HepG2 (cell line): ENCODE results near the gene LRRC51. TPM values are rescaled to one million over a fixed set of nuclear protein-coding genes. Genes with fewer than 3 reads are reported as not detected.
A peak's percentile ranks its signal among the peaks of the same experiment; 100 is the strongest.

Experiments
- BHLHE40 ChIP-seq: IDR thresholded peaks from 2 replicates; pipeline ENCODE4 v1.6.1; 2011; ENCODE audit warnings: low read length, improper control_type of control experiment
- EEA1 ChIP-seq: sonication (generic); formaldehyde crosslinking; IDR thresholded peaks from 2 replicates; pipeline ENCODE4 v1.5.1; 2020; ENCODE audit warnings: mild to moderate bottlenecking, missing genetic modification reagents, borderline replicate concordance
- EHMT2 ChIP-seq: fragments of 200-600 bp; sonication (generic); IDR thresholded peaks from 2 replicates; pipeline ENCODE4 v1.7.0; 2017; ENCODE audit warnings: antibody characterized with exemption, low read depth, low read length, borderline replicate concordance
- HDAC2 ChIP-seq: sonication (generic); formaldehyde crosslinking; IDR thresholded peaks from 2 replicates; pipeline ENCODE4 v1.4.0; 2020; ENCODE audit warnings: missing genetic modification reagents
- HNRNPUL1 ChIP-seq: fragments of 200-400 bp; formaldehyde crosslinking; IDR thresholded peaks from 2 replicates; pipeline ENCODE4 v1.6.1; 2017; ENCODE audit warnings: low read depth, mild to moderate bottlenecking, low read length, moderate library complexity
- IRX3 ChIP-seq: sonication (generic); formaldehyde crosslinking; IDR thresholded peaks from 2 replicates; pipeline ENCODE4 v1.8.1; 2023; ENCODE audit warnings: mild to moderate bottlenecking, low read depth, missing genetic modification reagents, borderline replicate concordance
- JARID2 ChIP-seq: sonication (generic); formaldehyde crosslinking; IDR thresholded peaks from 2 replicates; pipeline ENCODE4 v1.8.1; 2023; ENCODE audit warnings: missing genetic modification reagents, inconsistent platforms; ENCODE audit not compliant: insufficient replicate concordance
- KDM5A ChIP-seq: fragments of 200-600 bp; sonication (generic); IDR thresholded peaks from 2 replicates; pipeline ENCODE4 v1.7.0; 2018; ENCODE audit warnings: antibody characterized with exemption, mild to moderate bottlenecking, low read length, borderline replicate concordance
- MBNL3 ChIP-seq: fragments of 250-450 bp; sonication (Bioruptor Pico); conservative IDR thresholded peaks from 2 replicates; pipeline ENCODE4 v1.8.0; 2022; ENCODE audit warnings: mild to moderate bottlenecking, inconsistent platforms
- MEF2D ChIP-seq: sonication (generic); formaldehyde crosslinking; IDR thresholded peaks from 2 replicates; pipeline ENCODE4 v1.5.1; 2020; ENCODE audit warnings: mild to moderate bottlenecking, missing genetic modification reagents
- MTF2 ChIP-seq: sonication (generic); formaldehyde crosslinking; IDR thresholded peaks from 2 replicates; pipeline ENCODE4 v1.5.0; 2020; ENCODE audit warnings: missing genetic modification reagents, borderline replicate concordance
- RARA ChIP-seq: IDR thresholded peaks from 2 replicates; pipeline ENCODE4 v1.6.1; 2016; ENCODE audit warnings: missing genetic modification reagents, missing compliant biosample characterization
- SKI ChIP-seq: fragments of 450-650 bp; IDR thresholded peaks from one replicate; pipeline ENCODE4 v1.6.1; 2018; ENCODE audit warnings: mild to moderate bottlenecking; ENCODE audit not compliant: partially characterized antibody
- SUZ12 ChIP-seq: fragments of 150-350 bp; IDR thresholded peaks from 2 replicates; pipeline ENCODE4 v1.6.1; 2014; ENCODE audit warnings: low read depth, low read length
- ZMYM3 ChIP-seq: sonication (generic); formaldehyde crosslinking; IDR thresholded peaks from 2 replicates; pipeline ENCODE4 v1.5.1; 2020; ENCODE audit warnings: mild to moderate bottlenecking, missing genetic modification reagents
- ZNF3 ChIP-seq: IDR thresholded peaks from 2 replicates; pipeline ENCODE4 v1.7.0; 2017; ENCODE audit warnings: inconsistent platforms
- ZNF317 ChIP-seq: sonication (generic); formaldehyde crosslinking; IDR thresholded peaks from 2 replicates; pipeline ENCODE4 v1.5.0; 2020; ENCODE audit warnings: mild to moderate bottlenecking, missing genetic modification reagents
- ZNF354B ChIP-seq: sonication (generic); formaldehyde crosslinking; IDR thresholded peaks from 2 replicates; pipeline ENCODE4 v1.8.0; 2022; ENCODE audit warnings: mild to moderate bottlenecking, missing genetic modification reagents
- polyA plus RNA-seq, 8 experiments: library from polyadenylated mRNA; depleted of rRNA in 3 of 8; stranded (reverse) in 7 of 8; unstranded in 1 of 8; fragments of >200 nt; fragmentation: Illumina TruSeq in 4 of 8; extraction: Trizol in 4 of 8; gene quantifications; 2 replicates each; pipeline versions ENCODE4 v1.2.1 to v1.2.3, GENCODE V29; 2011 to 2016; ENCODE audit warnings: low read depth in 4 of 8, missing spikeins in 1 of 8, mixed read lengths in 1 of 8; ENCODE audit not compliant: insufficient read depth in 1 of 8
- total RNA-seq, 5 experiments: library from RNA; depleted of rRNA; stranded (reverse); fragments of >200 nt; fragmentation: Illumina TruSeq; extraction: Trizol; gene quantifications; 2 replicates each; pipeline ENCODE4 v1.2.3, GENCODE V29; 2016; ENCODE audit warnings: low read depth in 1 of 5
- TF ChIP-seq, protein P1 (sequence below): sonication (generic); formaldehyde crosslinking; IDR thresholded peaks from 2 replicates; pipeline ENCODE4 v1.8.1; 2023; ENCODE audit warnings: mild to moderate bottlenecking, moderate library complexity, missing genetic modification reagents
- TF ChIP-seq, protein P2 (sequence below): sonication (generic); formaldehyde crosslinking; IDR thresholded peaks from 2 replicates; pipeline ENCODE4 v1.4.0; 2020; ENCODE audit warnings: mild to moderate bottlenecking, missing genetic modification reagents
- TF ChIP-seq, protein P3 (sequence below): IDR thresholded peaks from 2 replicates; pipeline ENCODE4 v1.6.1; 2016; ENCODE audit warnings: mild to moderate bottlenecking
- TF ChIP-seq, protein P4 (sequence below): IDR thresholded peaks from 2 replicates; pipeline ENCODE4 v1.6.1; 2016; ENCODE audit warnings: control low read depth
- TF ChIP-seq, protein P5 (sequence below): sonication (generic); formaldehyde crosslinking; IDR thresholded peaks from 2 replicates; pipeline ENCODE4 v1.4.0; 2020; ENCODE audit warnings: low read depth, mild to moderate bottlenecking, missing genetic modification reagents
- TF ChIP-seq, protein P6 (sequence below): IDR thresholded peaks from 2 replicates; pipeline ENCODE4 v1.6.1; 2016; ENCODE audit warnings: mild to moderate bottlenecking, missing biosample characterization, missing genetic modification reagents

LRRC51 gene
- total and polyA plus RNA-seq, 2 of the 13 experiments (the other 11 are each of a cell fraction or from before 2014, with no cell fraction given) = 5.3 to 6.0 TPM

DNA sequence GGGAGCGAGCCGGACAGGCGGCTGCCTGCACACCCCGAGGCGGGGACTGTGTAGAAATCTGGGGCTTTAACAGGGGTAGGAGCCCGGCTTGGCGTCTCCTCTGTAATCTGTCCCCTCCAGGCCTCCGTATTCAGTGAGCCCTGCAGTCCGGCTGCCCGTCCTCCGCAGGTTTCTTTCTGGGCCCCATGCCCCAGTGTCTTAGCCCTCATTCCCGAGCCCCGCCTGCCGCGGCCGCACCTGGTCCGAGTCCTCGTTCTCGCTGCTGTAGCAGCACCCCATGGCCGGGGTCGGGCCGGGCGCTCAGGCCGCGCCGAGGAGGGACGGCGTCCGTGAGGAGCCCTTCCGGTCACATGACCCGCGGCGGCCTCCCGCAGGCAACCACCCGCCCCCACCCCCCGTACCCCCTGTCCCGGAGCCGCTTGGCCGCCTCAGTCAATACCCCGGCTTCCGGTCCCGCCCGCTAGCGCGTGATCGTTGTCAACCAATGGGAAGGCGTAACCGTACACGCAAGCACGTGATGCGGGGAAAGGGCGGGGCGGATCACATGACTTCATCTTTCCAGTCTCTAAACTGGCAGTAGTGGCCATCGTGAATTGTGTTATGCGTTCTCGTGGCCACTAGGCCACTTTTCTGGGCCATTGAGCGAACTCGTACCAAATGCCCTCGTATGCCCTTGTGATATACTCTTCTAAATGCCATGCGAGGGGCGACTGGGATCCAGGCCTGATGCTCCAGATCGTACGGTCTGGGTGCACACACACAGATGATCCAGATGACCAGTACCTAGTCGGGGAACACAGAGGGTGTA lies 22.5 kb downstream of the LRRC51 start, which contains the start of gene LAMTOR1 (continued):
- TF ChIP-seq, protein P1, sequence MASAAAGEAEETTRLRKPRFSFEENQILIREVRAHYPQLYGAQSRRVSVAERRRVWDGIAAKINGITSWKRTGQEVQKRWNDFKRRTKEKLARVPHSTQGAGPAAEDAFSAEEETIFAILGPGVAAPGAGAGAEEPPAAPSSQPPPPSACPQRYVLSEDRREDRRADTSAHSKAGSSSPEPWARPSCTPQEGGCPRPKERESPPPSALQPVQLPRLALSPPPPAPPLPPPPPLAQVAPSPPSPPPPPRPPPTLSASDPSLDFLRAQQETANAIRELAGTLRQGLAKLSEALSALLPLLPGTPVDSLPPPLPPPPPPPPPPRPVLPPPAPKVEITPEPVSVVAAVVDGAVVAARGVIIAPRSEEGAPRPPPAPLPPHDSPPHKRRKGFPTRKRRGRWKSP (CRISPR knock-in tag) = peak; percentile 47; the same call in 1 of the 2 replicates
- TF ChIP-seq JARID2 (CRISPR knock-in tag) = peak; percentile 66
- TF ChIP-seq, protein P2, sequence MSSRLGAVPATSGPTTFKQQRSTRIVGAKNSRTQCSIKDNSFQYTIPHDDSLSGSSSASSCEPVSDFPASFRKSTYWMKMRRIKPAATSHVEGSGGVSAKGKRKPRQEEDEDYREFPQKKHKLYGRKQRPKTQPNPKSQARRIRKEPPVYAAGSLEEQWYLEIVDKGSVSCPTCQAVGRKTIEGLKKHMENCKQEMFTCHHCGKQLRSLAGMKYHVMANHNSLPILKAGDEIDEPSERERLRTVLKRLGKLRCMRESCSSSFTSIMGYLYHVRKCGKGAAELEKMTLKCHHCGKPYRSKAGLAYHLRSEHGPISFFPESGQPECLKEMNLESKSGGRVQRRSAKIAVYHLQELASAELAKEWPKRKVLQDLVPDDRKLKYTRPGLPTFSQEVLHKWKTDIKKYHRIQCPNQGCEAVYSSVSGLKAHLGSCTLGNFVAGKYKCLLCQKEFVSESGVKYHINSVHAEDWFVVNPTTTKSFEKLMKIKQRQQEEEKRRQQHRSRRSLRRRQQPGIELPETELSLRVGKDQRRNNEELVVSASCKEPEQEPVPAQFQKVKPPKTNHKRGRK = no peak
- TF ChIP-seq, protein P3, sequence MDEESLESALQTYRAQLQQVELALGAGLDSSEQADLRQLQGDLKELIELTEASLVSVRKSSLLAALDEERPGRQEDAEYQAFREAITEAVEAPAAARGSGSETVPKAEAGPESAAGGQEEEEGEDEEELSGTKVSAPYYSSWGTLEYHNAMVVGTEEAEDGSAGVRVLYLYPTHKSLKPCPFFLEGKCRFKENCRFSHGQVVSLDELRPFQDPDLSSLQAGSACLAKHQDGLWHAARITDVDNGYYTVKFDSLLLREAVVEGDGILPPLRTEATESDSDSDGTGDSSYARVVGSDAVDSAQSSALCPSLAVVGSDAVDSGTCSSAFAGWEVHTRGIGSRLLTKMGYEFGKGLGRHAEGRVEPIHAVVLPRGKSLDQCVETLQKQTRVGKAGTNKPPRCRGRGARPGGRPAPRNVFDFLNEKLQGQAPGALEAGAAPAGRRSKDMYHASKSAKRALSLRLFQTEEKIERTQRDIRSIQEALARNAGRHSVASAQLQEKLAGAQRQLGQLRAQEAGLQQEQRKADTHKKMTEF (CRISPR knock-in tag) = peak; percentile 81
- no peak; the same call in none of the 2 replicates for TF ChIP-seq RARA
- no peak for TF ChIP-seq SUZ12
- no peak; the same call in 1 of the 2 replicates for TF ChIP-seq HDAC2 (CRISPR knock-in tag)
- no peak for TF ChIP-seq SKI
- TF ChIP-seq, protein P4, sequence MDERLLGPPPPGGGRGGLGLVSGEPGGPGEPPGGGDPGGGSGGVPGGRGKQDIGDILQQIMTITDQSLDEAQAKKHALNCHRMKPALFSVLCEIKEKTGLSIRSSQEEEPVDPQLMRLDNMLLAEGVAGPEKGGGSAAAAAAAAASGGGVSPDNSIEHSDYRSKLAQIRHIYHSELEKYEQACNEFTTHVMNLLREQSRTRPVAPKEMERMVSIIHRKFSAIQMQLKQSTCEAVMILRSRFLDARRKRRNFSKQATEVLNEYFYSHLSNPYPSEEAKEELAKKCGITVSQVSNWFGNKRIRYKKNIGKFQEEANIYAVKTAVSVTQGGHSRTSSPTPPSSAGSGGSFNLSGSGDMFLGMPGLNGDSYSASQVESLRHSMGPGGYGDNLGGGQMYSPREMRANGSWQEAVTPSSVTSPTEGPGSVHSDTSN (CRISPR knock-in tag) = no peak
- TF ChIP-seq MBNL3 (CRISPR knock-in tag) = no peak
- TF ChIP-seq ZMYM3 = no peak; the same call in 1 of the 2 replicates
- peak; percentile 81; the same call in 1 of the 2 replicates for TF ChIP-seq EHMT2
- 0 out of 2 replicates have a peak, but pooled peaks have one; percentile 53 for TF ChIP-seq EEA1
- TF ChIP-seq ZNF3 (CRISPR knock-in tag) = no peak; the same call in 1 of the 2 replicates
- TF ChIP-seq, protein P5, sequence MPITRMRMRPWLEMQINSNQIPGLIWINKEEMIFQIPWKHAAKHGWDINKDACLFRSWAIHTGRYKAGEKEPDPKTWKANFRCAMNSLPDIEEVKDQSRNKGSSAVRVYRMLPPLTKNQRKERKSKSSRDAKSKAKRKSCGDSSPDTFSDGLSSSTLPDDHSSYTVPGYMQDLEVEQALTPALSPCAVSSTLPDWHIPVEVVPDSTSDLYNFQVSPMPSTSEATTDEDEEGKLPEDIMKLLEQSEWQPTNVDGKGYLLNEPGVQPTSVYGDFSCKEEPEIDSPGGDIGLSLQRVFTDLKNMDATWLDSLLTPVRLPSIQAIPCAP (CRISPR knock-in tag) = no peak
- TF ChIP-seq MTF2 (CRISPR knock-in tag) = no peak
- TF ChIP-seq MEF2D = peak; percentile 68
- TF ChIP-seq HNRNPUL1 = no peak
- TF ChIP-seq ZNF317 (CRISPR knock-in tag) = peak; percentile 55
- TF ChIP-seq, protein P6, sequence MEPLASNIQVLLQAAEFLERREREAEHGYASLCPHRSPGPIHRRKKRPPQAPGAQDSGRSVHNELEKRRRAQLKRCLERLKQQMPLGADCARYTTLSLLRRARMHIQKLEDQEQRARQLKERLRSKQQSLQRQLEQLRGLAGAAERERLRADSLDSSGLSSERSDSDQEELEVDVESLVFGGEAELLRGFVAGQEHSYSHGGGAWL (CRISPR knock-in tag) = peak; percentile 27
- no peak for TF ChIP-seq IRX3 (CRISPR knock-in tag)
- no peak for TF ChIP-seq ZNF354B (CRISPR knock-in tag)
- peak; percentile 88 for TF ChIP-seq KDM5A
- peak; percentile 97 for TF ChIP-seq BHLHE40
